ENCODE data around the gene SYT9. TPM values are rescaled to one million over a fixed set of nuclear protein-coding genes. Genes with fewer than 3 reads are reported as not detected.

SYT9 gene
- polyA plus RNA-seq, 2 of the 4 experiments (the other 2 are of a cell fraction), result 0.10 TPM; not detected in 1

DNA sequence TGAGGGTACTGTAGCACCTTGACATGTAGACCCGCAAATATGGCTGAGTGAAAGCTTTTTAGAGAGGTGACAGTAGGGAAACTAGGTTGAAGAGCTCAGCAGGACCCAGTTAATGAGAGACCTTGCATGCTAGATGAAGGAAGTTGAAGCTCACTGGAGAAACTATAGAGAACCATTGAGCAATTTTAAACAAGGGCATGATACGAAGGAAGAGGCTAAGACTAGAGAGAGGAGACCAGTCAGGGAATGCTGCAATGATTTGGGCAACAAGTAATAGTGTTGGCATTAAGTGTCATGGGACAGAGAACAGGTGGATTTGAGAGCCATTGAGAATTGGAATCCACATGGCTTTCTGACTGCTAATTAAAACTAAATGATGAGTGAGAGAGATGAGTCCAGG is 237.7 kb downstream of the SYT9 start:
- Histone ChIP-seq H3K4me2 (no peak overlapping the region), H3K4me1 (peaks cover 6% of the 10 kb centered on the region; the same call in 1 of the 3 replicates), H3K27ac (no peak overlapping the region), H3K9me3 (no peaks in the 10 kb centered on the region), H3K4me3 (no peak overlapping the region)
- DNase-seq (ENCODE audit: low read depth in 1 of 2, low spot score in 1 of 2) (no peak), ATAC-seq (no peak), FAIRE-seq (no peak)
- WGBS (ENCODE audit: missing lambda C conversion rate), result 5% methylated on average over 2 of the region's 2 CpGs
- TF ChIP-seq POLR2AphosphoS2 (conservative IDR thresholded peaks at IDR 0.05; ENCODE audit: low read length), result no peak
- TF ChIP-seq, protein P1, sequence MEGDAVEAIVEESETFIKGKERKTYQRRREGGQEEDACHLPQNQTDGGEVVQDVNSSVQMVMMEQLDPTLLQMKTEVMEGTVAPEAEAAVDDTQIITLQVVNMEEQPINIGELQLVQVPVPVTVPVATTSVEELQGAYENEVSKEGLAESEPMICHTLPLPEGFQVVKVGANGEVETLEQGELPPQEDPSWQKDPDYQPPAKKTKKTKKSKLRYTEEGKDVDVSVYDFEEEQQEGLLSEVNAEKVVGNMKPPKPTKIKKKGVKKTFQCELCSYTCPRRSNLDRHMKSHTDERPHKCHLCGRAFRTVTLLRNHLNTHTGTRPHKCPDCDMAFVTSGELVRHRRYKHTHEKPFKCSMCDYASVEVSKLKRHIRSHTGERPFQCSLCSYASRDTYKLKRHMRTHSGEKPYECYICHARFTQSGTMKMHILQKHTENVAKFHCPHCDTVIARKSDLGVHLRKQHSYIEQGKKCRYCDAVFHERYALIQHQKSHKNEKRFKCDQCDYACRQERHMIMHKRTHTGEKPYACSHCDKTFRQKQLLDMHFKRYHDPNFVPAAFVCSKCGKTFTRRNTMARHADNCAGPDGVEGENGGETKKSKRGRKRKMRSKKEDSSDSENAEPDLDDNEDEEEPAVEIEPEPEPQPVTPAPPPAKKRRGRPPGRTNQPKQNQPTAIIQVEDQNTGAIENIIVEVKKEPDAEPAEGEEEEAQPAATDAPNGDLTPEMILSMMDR (IDR thresholded peaks at IDR 0.05), result no peak
- TF ChIP-seq JUN (IDR thresholded peaks at IDR 0.05), result no peak
- no peak for TF ChIP-seq ESRRA (IDR thresholded peaks at IDR 0.05; ENCODE audit: borderline replicate concordance, low read length)
- TF ChIP-seq CEBPB (IDR thresholded peaks at IDR 0.05), result no peak
- TF ChIP-seq HOXA7 (CRISPR knock-in tag; IDR thresholded peaks at IDR 0.05), result no peak
- no peak for TF ChIP-seq NFE2L2 (conservative IDR thresholded peaks at IDR 0.05; ENCODE audit: low read length)
- no peak for TF ChIP-seq CHD2 (IDR thresholded peaks at IDR 0.05; ENCODE audit: low read length, partially characterized antibody)
- TF ChIP-seq HOXB13 (CRISPR knock-in tag; IDR thresholded peaks at IDR 0.05; ENCODE audit: low read depth), result no peak
- no peak for TF ChIP-seq HEYL (CRISPR knock-in tag; IDR thresholded peaks at IDR 0.05)
- no peak for TF ChIP-seq TFCP2L1 (CRISPR knock-in tag; IDR thresholded peaks at IDR 0.05)
- TF ChIP-seq, protein P2, sequence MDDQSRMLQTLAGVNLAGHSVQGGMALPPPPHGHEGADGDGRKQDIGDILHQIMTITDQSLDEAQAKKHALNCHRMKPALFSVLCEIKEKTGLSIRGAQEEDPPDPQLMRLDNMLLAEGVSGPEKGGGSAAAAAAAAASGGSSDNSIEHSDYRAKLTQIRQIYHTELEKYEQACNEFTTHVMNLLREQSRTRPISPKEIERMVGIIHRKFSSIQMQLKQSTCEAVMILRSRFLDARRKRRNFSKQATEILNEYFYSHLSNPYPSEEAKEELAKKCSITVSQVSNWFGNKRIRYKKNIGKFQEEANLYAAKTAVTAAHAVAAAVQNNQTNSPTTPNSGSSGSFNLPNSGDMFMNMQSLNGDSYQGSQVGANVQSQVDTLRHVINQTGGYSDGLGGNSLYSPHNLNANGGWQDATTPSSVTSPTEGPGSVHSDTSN (IDR thresholded peaks at IDR 0.05), result no peak
- TF ChIP-seq, protein P3, sequence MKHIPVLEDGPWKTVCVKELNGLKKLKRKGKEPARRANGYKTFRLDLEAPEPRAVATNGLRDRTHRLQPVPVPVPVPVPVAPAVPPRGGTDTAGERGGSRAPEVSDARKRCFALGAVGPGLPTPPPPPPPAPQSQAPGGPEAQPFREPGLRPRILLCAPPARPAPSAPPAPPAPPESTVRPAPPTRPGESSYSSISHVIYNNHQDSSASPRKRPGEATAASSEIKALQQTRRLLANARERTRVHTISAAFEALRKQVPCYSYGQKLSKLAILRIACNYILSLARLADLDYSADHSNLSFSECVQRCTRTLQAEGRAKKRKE (CRISPR knock-in tag; IDR thresholded peaks at IDR 0.05; ENCODE audit: low read depth), result no peak
- ChIA-PET POLR2A (no interaction called here), CTCF (interaction anchor here (1.5 to 1.7 kb wide), 2 partner anchors 23 to 136 kb away, joined by 3 to 6 read pairs; partner anchors contain the start of gene PPFIBP2)

GRCh38 chr11:7490054-7490453 is 238.3 kb downstream of the SYT9 start:
- ChIA-PET CTCF (interaction anchor here (0.6 to 1.7 kb wide), 3 partner anchors 23 to 606 kb away, joined by 3 to 6 read pairs (median 3); partner anchors contain the start of gene PPFIBP2), POLR2A (no interaction called here)
- DNase-seq (ENCODE audit: low read depth in 1 of 2, low spot score in 1 of 2), result no peak
- FAIRE-seq, result no peak
- no peak overlapping the region for H3K4me2 ChIP-seq
- peaks cover 6% of the 10 kb centered on the region; the same call in 1 of the 3 replicates for H3K4me1 ChIP-seq
- H3K9me3 ChIP-seq, result no peaks in the 10 kb centered on the region
- peak in 1 of 2 experiments; percentile 32; a peak in 1 of 6 replicates for ATAC-seq
- no peak overlapping the region for H3K4me3 ChIP-seq
- H3K27ac ChIP-seq, result no peak overlapping the region
- WGBS (ENCODE audit: missing lambda C conversion rate), result 39% methylated on average over 4 of the region's 4 CpGs
- TF ChIP-seq NR3C1 (IDR thresholded peaks at IDR 0.05) (no peak), RAD21 (conservative IDR thresholded peaks at IDR 0.05 in 1 of 2, IDR thresholded peaks at IDR 0.05 in 1 of 2) (no peak), FOXS1 (CRISPR knock-in tag; IDR thresholded peaks at IDR 0.05) (no peak), EHF (CRISPR knock-in tag; IDR thresholded peaks at IDR 0.05) (no peak), JUNB (IDR thresholded peaks at IDR 0.05) (no peak), FOSB (CRISPR knock-in tag; IDR thresholded peaks at IDR 0.05) (no peak), MAFK (IDR thresholded peaks at IDR 0.05; ENCODE audit: partially characterized antibody) (no peak), KDM1A (IDR thresholded peaks at IDR 0.05; ENCODE audit: low read depth) (no peak), HOXA7 (CRISPR knock-in tag; IDR thresholded peaks at IDR 0.05) (no peak), RCOR1 (IDR thresholded peaks at IDR 0.05; ENCODE audit: low read depth, low read length) (no peak)

Measured in A549 (cell line).